Measurements from ENCODE around the gene KDF1.

- TF ChIP-seq CTCF (IDR thresholded peaks at IDR 0.05; ENCODE audit: low read depth, low read length), result no peak
- no peak for TF ChIP-seq EZH2phosphoT487 (IDR thresholded peaks at IDR 0.05; ENCODE audit: low read depth)
These were observed 59.3 kb downstream of the KDF1 start for GRCh38 chr1:26900815-26901511.
